ENCODE measurements around the gene YPEL2. TPM values are rescaled to one million over a fixed set of nuclear protein-coding genes. Genes with fewer than 3 reads are reported as not detected.

Gene YPEL2
- polyA plus RNA-seq, 1 donor (not counting 4 experiments of a cell fraction or from before 2014, with no cell fraction given): 4.6 TPM

DNA sequence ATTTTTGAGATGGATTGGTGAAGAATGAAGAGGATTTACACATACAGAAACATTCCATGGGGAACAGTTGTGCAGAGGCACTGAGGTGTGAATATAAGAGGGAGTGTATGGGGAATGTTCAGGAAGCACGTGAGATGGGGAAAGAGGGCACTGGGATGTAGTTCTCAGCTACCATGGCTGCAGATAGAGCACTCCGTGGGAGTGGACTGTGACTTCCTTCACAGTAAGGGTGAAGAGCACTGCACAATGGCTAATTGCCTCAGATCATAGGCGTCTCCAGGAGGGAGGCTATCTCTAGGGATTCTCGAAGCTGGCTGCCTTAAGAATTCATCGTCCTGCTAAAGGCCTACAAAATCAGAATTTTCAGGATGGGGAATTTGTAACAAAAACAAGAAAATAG is 7.0 kb downstream of the YPEL2 start:
- DNase-seq (ENCODE audit: low read depth, low spot score) (no peak), FAIRE-seq (no peak)
- Histone ChIP-seq H3K9ac (ENCODE audit: control insufficient read depth, extremely low read depth, insufficient read depth, low read length) (no peak overlapping the region), H3K79me2 (ENCODE audit: control insufficient read depth, insufficient read depth, low read length) (no peaks in the 10 kb centered on the region), H3K9me1 (ENCODE audit: control insufficient read depth, extremely low read depth, insufficient read depth, low read length) (no peaks in the 10 kb centered on the region), H3K9me3 (ENCODE audit: control insufficient read depth, low read depth, low read length) (no peaks in the 10 kb centered on the region), H2AFZ (ENCODE audit: control insufficient read depth, low read length) (no peak overlapping the region), H3K27ac (ENCODE audit: control insufficient read depth, insufficient read depth, low read length) (no peak overlapping the region), H3K36me3 (ENCODE audit: control insufficient read depth in 2 of 2, extremely low read depth in 1 of 2, insufficient read depth in 2 of 2, low read length in 2 of 2) (no peaks in the 10 kb centered on the region), H3K4me1 (ENCODE audit: control insufficient read depth, extremely low read depth, insufficient read depth, low read length) (no peaks in the 10 kb centered on the region), H3K4me3 (ENCODE audit: control insufficient read depth in 2 of 3, extremely low read depth in 1 of 3, insufficient read depth in 2 of 3, low read depth in 1 of 3, low read length in 3 of 3) (no peak overlapping the region), H3K27me3 (ENCODE audit: control insufficient read depth, extremely low read depth, insufficient read depth, low read length) (peaks cover 13% of the 10 kb centered on the region), H4K20me1 (ENCODE audit: control insufficient read depth, extremely low read depth, insufficient read depth, low read length) (no peaks in the 10 kb centered on the region), H3K4me2 (ENCODE audit: control insufficient read depth, extremely low read depth, insufficient read depth, low read depth, low read length) (no peak overlapping the region)
- TF ChIP-seq CTCF (optimal IDR thresholded peaks at IDR 0.05 in 1 of 3, IDR thresholded peaks at IDR 0.05 in 1 of 3, conservative IDR thresholded peaks at IDR 0.05 in 1 of 3; ENCODE audit: extremely low read depth in 1 of 3, insufficient read depth in 2 of 3, low read length in 3 of 3): no peak
- no peak for TF ChIP-seq EZH2 (IDR thresholded peaks at IDR 0.05; ENCODE audit: low read length)
- dilution Hi-C loops (cut with MboI; ENCODE audit: extremely low pct_ligation_motif_present, low sequenced_read_pairs): loop anchor here (25.0 kb wide), 1 partner anchor 99 kb away; no protein-coding TSS in a partner anchor

GRCh38 chr17:59341922-59342321 is 10.5 kb downstream of the YPEL2 start:
- H4K20me1 ChIP-seq (ENCODE audit: control insufficient read depth, extremely low read depth, insufficient read depth, low read length): no peaks in the 10 kb centered on the region

More at GRCh38 chr17:59341922-59342321, 10.5 kb downstream of the YPEL2 start:
- Histone ChIP-seq H3K4me3 (ENCODE audit: control insufficient read depth in 2 of 3, extremely low read depth in 1 of 3, insufficient read depth in 2 of 3, low read depth in 1 of 3, low read length in 3 of 3) (no peak overlapping the region), H3K9me3 (ENCODE audit: control insufficient read depth, low read depth, low read length) (no peaks in the 10 kb centered on the region), H3K9ac (ENCODE audit: control insufficient read depth, extremely low read depth, insufficient read depth, low read length) (no peak overlapping the region), H3K27me3 (ENCODE audit: control insufficient read depth, extremely low read depth, insufficient read depth, low read length) (peaks cover 6% of the 10 kb centered on the region), H3K9me1 (ENCODE audit: control insufficient read depth, extremely low read depth, insufficient read depth, low read length) (no peaks in the 10 kb centered on the region), H3K36me3 (ENCODE audit: control insufficient read depth in 2 of 2, extremely low read depth in 1 of 2, insufficient read depth in 2 of 2, low read length in 2 of 2) (no peaks in the 10 kb centered on the region), H3K79me2 (ENCODE audit: control insufficient read depth, insufficient read depth, low read length) (no peaks in the 10 kb centered on the region), H3K4me1 (ENCODE audit: control insufficient read depth, extremely low read depth, insufficient read depth, low read length) (no peaks in the 10 kb centered on the region), H2AFZ (ENCODE audit: control insufficient read depth, low read length) (no peak overlapping the region), H3K27ac (ENCODE audit: control insufficient read depth, insufficient read depth, low read length) (no peak overlapping the region), H3K4me2 (ENCODE audit: control insufficient read depth, extremely low read depth, insufficient read depth, low read depth, low read length) (no peak overlapping the region)
- no peak for FAIRE-seq
- dilution Hi-C loops (cut with MboI; ENCODE audit: extremely low pct_ligation_motif_present, low sequenced_read_pairs): loop anchor here (25.0 kb wide), 1 partner anchor 95 kb away; no protein-coding TSS in a partner anchor
- TF ChIP-seq EZH2 (IDR thresholded peaks at IDR 0.05; ENCODE audit: low read length) (no peak), CTCF (optimal IDR thresholded peaks at IDR 0.05 in 1 of 3, IDR thresholded peaks at IDR 0.05 in 1 of 3, conservative IDR thresholded peaks at IDR 0.05 in 1 of 3; ENCODE audit: extremely low read depth in 1 of 3, insufficient read depth in 2 of 3, low read length in 3 of 3) (no peak)
- no peak for DNase-seq (ENCODE audit: low read depth, low spot score)

Measured in keratinocyte (primary cell).